MM.1S (cell line): ENCODE data around the gene FAM180A.

Experiments
- EZH2phosphoT487 ChIP-seq: fragments of 300-600 bp; sonication (generic); IDR thresholded peaks from 2 replicates; pipeline ENCODE4 v1.6.1; 2018; ENCODE audit warnings: antibody characterized with exemption, low read length
- TF ChIP-seq, protein P1 (sequence below): fragments of 300-600 bp; sonication (generic); IDR thresholded peaks from 2 replicates; pipeline ENCODE4 v1.5.1; 2016; ENCODE audit warnings: antibody characterized with exemption, low read length, mixed read lengths

- TF ChIP-seq, protein P1, sequence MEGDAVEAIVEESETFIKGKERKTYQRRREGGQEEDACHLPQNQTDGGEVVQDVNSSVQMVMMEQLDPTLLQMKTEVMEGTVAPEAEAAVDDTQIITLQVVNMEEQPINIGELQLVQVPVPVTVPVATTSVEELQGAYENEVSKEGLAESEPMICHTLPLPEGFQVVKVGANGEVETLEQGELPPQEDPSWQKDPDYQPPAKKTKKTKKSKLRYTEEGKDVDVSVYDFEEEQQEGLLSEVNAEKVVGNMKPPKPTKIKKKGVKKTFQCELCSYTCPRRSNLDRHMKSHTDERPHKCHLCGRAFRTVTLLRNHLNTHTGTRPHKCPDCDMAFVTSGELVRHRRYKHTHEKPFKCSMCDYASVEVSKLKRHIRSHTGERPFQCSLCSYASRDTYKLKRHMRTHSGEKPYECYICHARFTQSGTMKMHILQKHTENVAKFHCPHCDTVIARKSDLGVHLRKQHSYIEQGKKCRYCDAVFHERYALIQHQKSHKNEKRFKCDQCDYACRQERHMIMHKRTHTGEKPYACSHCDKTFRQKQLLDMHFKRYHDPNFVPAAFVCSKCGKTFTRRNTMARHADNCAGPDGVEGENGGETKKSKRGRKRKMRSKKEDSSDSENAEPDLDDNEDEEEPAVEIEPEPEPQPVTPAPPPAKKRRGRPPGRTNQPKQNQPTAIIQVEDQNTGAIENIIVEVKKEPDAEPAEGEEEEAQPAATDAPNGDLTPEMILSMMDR = no peak
- no peak for TF ChIP-seq EZH2phosphoT487
These were observed 34.2 kb upstream of the FAM180A start for GRCh38 chr7:135782801-135783200.
